ENCODE data around the gene TMEM138. TPM values are rescaled to one million over a fixed set of nuclear protein-coding genes. Genes with fewer than 3 reads are reported as not detected.

TMEM138 gene
- total RNA-seq, 6 experiments from 2014 or later = 49.0 to 63.1 (median 58.0) TPM

GRCh38 chr11:61329871-61330270, 32.3 kb upstream of the TMEM138 start:
- peaks cover 1% of the 10 kb centered on the region; the same call in 1 of the 2 replicates for H3K27me3 Mint-ChIP-seq (ENCODE audit: insufficient read depth)
- no peak for DNase-seq
- no peaks in the 10 kb centered on the region for H3K9me3 Mint-ChIP-seq
- H3K4me3 Mint-ChIP-seq = peak overlapping the region; percentile 30; the same call in 1 of the 2 replicates
- H3K27ac Mint-ChIP-seq = peak overlapping the region; percentile 2; the same call in 1 of the 2 replicates
- H3K4me1 Mint-ChIP-seq (ENCODE audit: low read depth) = peaks cover 77% of the 10 kb centered on the region
- TF ChIP-seq CTCF (IDR thresholded peaks at IDR 0.05) = no peak
- H3K36me3 Mint-ChIP-seq (ENCODE audit: low read depth) = peaks cover 45% of the 10 kb centered on the region

- Mint-ChIP-seq H3K27ac (peak overlapping the region; percentile 85), H3K4me1 (ENCODE audit: low read depth) (peaks cover 70% of the 10 kb centered on the region), H3K9me3 (no peaks in the 10 kb centered on the region), H3K27me3 (ENCODE audit: insufficient read depth) (peaks cover 1% of the 10 kb centered on the region; the same call in 1 of the 2 replicates), H3K36me3 (ENCODE audit: low read depth) (peaks cover 35% of the 10 kb centered on the region), H3K4me3 (peak overlapping the region; percentile 93)
- TF ChIP-seq CTCF (IDR thresholded peaks at IDR 0.05) = no peak
- no peak for DNase-seq
Measured at GRCh38 chr11:61331651-61332050, 30.5 kb upstream of the TMEM138 start.

- Mint-ChIP-seq H3K27ac (peak overlapping the region; percentile 85), H3K4me1 (ENCODE audit: low read depth) (peaks cover 69% of the 10 kb centered on the region), H3K27me3 (ENCODE audit: insufficient read depth) (peaks cover 1% of the 10 kb centered on the region; the same call in 1 of the 2 replicates), H3K36me3 (ENCODE audit: low read depth) (peaks cover 35% of the 10 kb centered on the region), H3K4me3 (peak overlapping the region; percentile 93), H3K9me3 (no peaks in the 10 kb centered on the region)
- peak; percentile 9 for DNase-seq
- no peak for TF ChIP-seq CTCF (IDR thresholded peaks at IDR 0.05)
Measured at GRCh38 chr11:61332281-61332796, 29.8 kb upstream of the TMEM138 start.

- H3K4me1 Mint-ChIP-seq (ENCODE audit: low read depth) = peaks cover 63% of the 10 kb centered on the region
- peak within 1 kb of the TSS; percentile 93 for H3K4me3 Mint-ChIP-seq
- no peak for TF ChIP-seq CTCF (IDR thresholded peaks at IDR 0.05)
- H3K27me3 Mint-ChIP-seq (ENCODE audit: insufficient read depth) = peaks cover 1% of the 10 kb centered on the region; the same call in 1 of the 2 replicates
- DNase-seq = peak; percentile 84
- H3K9me3 Mint-ChIP-seq = no peaks in the 10 kb centered on the region
- peak within 1 kb of the TSS; percentile 85 for H3K27ac Mint-ChIP-seq
- H3K36me3 Mint-ChIP-seq (ENCODE audit: low read depth) = peaks cover 35% of the 10 kb centered on the region
Measured at GRCh38 chr11:61332797-61333549, 29.2 kb upstream of the TMEM138 start, which contains the start of the genes DDB1 and TKFC. TSS of gene DDB1 (minus strand) at chr11:61333105. CDS start at chr11:61332968, 137 bp downstream. TSS of gene TKFC (plus strand) at chr11:61333228. CDS start at chr11:61334729, 1,501 bp downstream.

GRCh38 chr11:61333550-61334433, 28.4 kb upstream of the TMEM138 start:
- Mint-ChIP-seq H3K4me1 (ENCODE audit: low read depth) (peaks cover 56% of the 10 kb centered on the region), H3K27ac (peak overlapping the region; percentile 85), H3K36me3 (ENCODE audit: low read depth) (peaks cover 30% of the 10 kb centered on the region), H3K27me3 (ENCODE audit: insufficient read depth) (peaks cover 1% of the 10 kb centered on the region; the same call in 1 of the 2 replicates), H3K9me3 (no peaks in the 10 kb centered on the region), H3K4me3 (peak overlapping the region; percentile 93)
- no peak for TF ChIP-seq CTCF (IDR thresholded peaks at IDR 0.05)
- DNase-seq = no peak
